Ishikawa (cell line): ENCODE results near the gene SLC2A2.

ENCODE experiments used
- EGR1 ChIP-seq: IDR thresholded peaks from 2 replicates; pipeline ENCODE4 v1.6.1; 2012
- EP300 ChIP-seq: IDR thresholded peaks from 2 replicates; pipeline ENCODE4 v1.6.1; 2012; ENCODE audit warnings: borderline replicate concordance
- MAX ChIP-seq: IDR thresholded peaks from 2 replicates; pipeline ENCODE4 v1.6.1; 2012
- NFIC ChIP-seq: IDR thresholded peaks from 2 replicates; pipeline ENCODE4 v1.6.1; 2012
- RAD21 ChIP-seq: IDR thresholded peaks from 2 replicates; pipeline ENCODE4 v1.6.1; 2012; ENCODE audit warnings: low read depth
- TAF1 ChIP-seq: IDR thresholded peaks from 2 replicates; pipeline ENCODE4 v1.6.1; 2012; ENCODE audit warnings: low read depth, mild to moderate bottlenecking
- TCF12 ChIP-seq: IDR thresholded peaks from 2 replicates; pipeline ENCODE4 v1.6.1; 2012; ENCODE audit warnings: low read depth
- TEAD4 ChIP-seq: IDR thresholded peaks from 2 replicates; pipeline ENCODE4 v1.6.1; 2012
- USF1 ChIP-seq: IDR thresholded peaks from 2 replicates; pipeline ENCODE4 v1.6.1; 2012

- TF ChIP-seq EGR1 = no peak
- TF ChIP-seq MAX = no peak
- TF ChIP-seq TEAD4 = no peak
- TF ChIP-seq USF1 = no peak
- no peak for TF ChIP-seq TCF12
- TF ChIP-seq EP300 = no peak
- no peak for TF ChIP-seq NFIC
- TF ChIP-seq TAF1 = no peak
- no peak for TF ChIP-seq RAD21
Observed at GRCh38 chr3:170975283-170976189, 51.0 kb downstream of the SLC2A2 start.
